Progenitor cell of endocrine pancreas (in vitro differentiated cells): ENCODE measurements around the gene PLAC9. TPM values are rescaled to one million over a fixed set of nuclear protein-coding genes. Genes with fewer than 3 reads are reported as not detected.

Experiments used
- DNase-seq: peaks from one replicate; pipeline ENCODE4 v3.0.0; 2021; ENCODE audit warnings: low spot score; ENCODE audit not compliant: unreplicated experiment
- H3K27ac Mint-ChIP-seq: 2 replicates; pipeline ENCODE4 v1.8.0; 2021; ENCODE audit warnings: mild to moderate bottlenecking, moderate library complexity, mixed read lengths
- H3K27me3 Mint-ChIP-seq: 2 replicates; pipeline ENCODE4 v1.8.0; 2021; ENCODE audit warnings: mixed read lengths
- H3K36me3 Mint-ChIP-seq: 2 replicates; pipeline ENCODE4 v1.8.0; 2022; ENCODE audit warnings: mixed read lengths; ENCODE audit not compliant: insufficient read depth
- H3K4me1 Mint-ChIP-seq: 2 replicates; pipeline ENCODE4 v1.8.0; 2021; ENCODE audit warnings: low read depth, mixed read lengths
- H3K4me3 Mint-ChIP-seq: 2 replicates; pipeline ENCODE4 v1.8.0; 2021; ENCODE audit warnings: low read depth, mild to moderate bottlenecking, moderate library complexity, mixed read lengths
- H3K9me3 Mint-ChIP-seq: 2 replicates; pipeline ENCODE4 v1.8.0; 2021; ENCODE audit warnings: low read depth, mixed read lengths
- CTCF ChIP-seq: fragments of 200-600 bp; sonication (generic); IDR thresholded peaks from one replicate; pipeline ENCODE4 v1.5.0; 2021; ENCODE audit warnings: antibody characterized with exemption, mild to moderate bottlenecking; ENCODE audit not compliant: unreplicated experiment
- total RNA-seq: library from RNA; stranded (reverse); gene quantifications from 2 replicates; pipeline ENCODE4 v1.2.1, GENCODE V29; 2021

PLAC9 gene
- total RNA-seq, 1 donor from 2014 or later: 0.79 TPM

- Mint-ChIP-seq H3K9me3 (peaks cover 5% of the 10 kb centered on the region), H3K27me3 (peaks cover 9% of the 10 kb centered on the region), H3K27ac (no peak overlapping the region), H3K4me1 (peaks cover 2% of the 10 kb centered on the region), H3K36me3 (peaks cover 15% of the 10 kb centered on the region), H3K4me3 (no peak overlapping the region)
- no peak for DNase-seq
- TF ChIP-seq CTCF: no peak
Measured at GRCh38 chr10:80148166-80148805, 15.8 kb downstream of the PLAC9 start.

GRCh38 chr10:80149123-80149522, 16.6 kb downstream of the PLAC9 start:
- no peak overlapping the region for H3K27ac Mint-ChIP-seq
- H3K4me1 Mint-ChIP-seq: no peaks in the 10 kb centered on the region
- no peak overlapping the region for H3K4me3 Mint-ChIP-seq
- H3K27me3 Mint-ChIP-seq: peaks cover 9% of the 10 kb centered on the region
- TF ChIP-seq CTCF: no peak
- peaks cover 5% of the 10 kb centered on the region for H3K9me3 Mint-ChIP-seq
- H3K36me3 Mint-ChIP-seq: peaks cover 16% of the 10 kb centered on the region
- no peak for DNase-seq

GRCh38 chr10:80150172-80150571, 17.6 kb downstream of the PLAC9 start:
- Mint-ChIP-seq H3K36me3 (peaks cover 20% of the 10 kb centered on the region), H3K27me3 (peaks cover 3% of the 10 kb centered on the region), H3K4me1 (no peaks in the 10 kb centered on the region), H3K27ac (no peak overlapping the region), H3K4me3 (no peak overlapping the region), H3K9me3 (peaks cover 5% of the 10 kb centered on the region)
- no peak for TF ChIP-seq CTCF
- no peak for DNase-seq

GRCh38 chr10:80152820-80153219, 20.3 kb downstream of the PLAC9 start:
- Mint-ChIP-seq H3K9me3 (peaks cover 5% of the 10 kb centered on the region), H3K4me1 (no peaks in the 10 kb centered on the region), H3K27ac (no peak overlapping the region), H3K27me3 (no peaks in the 10 kb centered on the region), H3K36me3 (peaks cover 30% of the 10 kb centered on the region), H3K4me3 (no peak overlapping the region)
- TF ChIP-seq CTCF: no peak
- DNase-seq: no peak

GRCh38 chr10:80153460-80153859, 20.9 kb downstream of the PLAC9 start:
- TF ChIP-seq CTCF: no peak

More at GRCh38 chr10:80153460-80153859, 20.9 kb downstream of the PLAC9 start:
- Mint-ChIP-seq H3K4me1 (no peaks in the 10 kb centered on the region), H3K27me3 (no peaks in the 10 kb centered on the region), H3K4me3 (no peak overlapping the region), H3K27ac (no peak overlapping the region), H3K9me3 (peaks cover 5% of the 10 kb centered on the region), H3K36me3 (peaks cover 30% of the 10 kb centered on the region)
- DNase-seq: no peak
